AG04450 (cell line): ENCODE data around the gene OVAAL. TPM values are rescaled to one million over a fixed set of nuclear protein-coding genes. Genes with fewer than 3 reads are reported as not detected.
A peak's percentile ranks its signal among the peaks of the same experiment; 100 is the strongest.

Experiments used
- CTCF ChIA-PET: fragments of 300-600, 350-600 bp; formaldehyde crosslinking; extraction: SDS; loops from one replicate; lab custom pipeline; 2022; ENCODE audit warnings: antibody characterized with exemption, inconsistent platforms; lab: Charles Lee
- POLR2A ChIA-PET: fragments of 350-600 bp; formaldehyde crosslinking; extraction: SDS; loops from one replicate; lab custom pipeline; 2021; ENCODE audit warnings: antibody characterized with exemption, inconsistent platforms; lab: Yijun Ruan, JAX
- DNase-seq: peaks from one replicate; pipeline ENCODE4 v3.0.0-alpha.2; 2011; ENCODE audit warnings: low read depth, low spot score
- H3K27ac ChIP-seq: one replicate; pipeline ENCODE4 v1.5.1; 2012; ENCODE audit warnings: low read depth, low read length, control low read depth
- H3K27me3 ChIP-seq: one replicate; pipeline ENCODE4 v1.6.0; 2012; ENCODE audit warnings: low read length; ENCODE audit not compliant: control insufficient read depth, insufficient read depth
- H3K4me3 ChIP-seq: 2 replicates; pipeline ENCODE4 v1.5.1; 2011; ENCODE audit warnings: mild to moderate bottlenecking, low read depth, low read length, control low read depth
- H3K9me3 ChIP-seq: 2 replicates; pipeline ENCODE4 v1.5.1; 2012; ENCODE audit warnings: low read length; ENCODE audit not compliant: control insufficient read depth, insufficient read depth
- polyA plus RNA-seq: library from polyadenylated mRNA; depleted of rRNA; stranded (reverse); fragments of >200 nt; gene quantifications from 2 replicates; pipeline ENCODE4 v1.2.3, GENCODE V29; 2011
- TF ChIP-seq, protein P1 (sequence below): IDR thresholded peaks from 2 replicates; pipeline ENCODE4 v1.5.1; 2011; ENCODE audit warnings: low read depth, low read length, control low read depth, inconsistent platforms

OVAAL gene
- polyA plus RNA-seq, 1 experiment = not detected

DNA sequence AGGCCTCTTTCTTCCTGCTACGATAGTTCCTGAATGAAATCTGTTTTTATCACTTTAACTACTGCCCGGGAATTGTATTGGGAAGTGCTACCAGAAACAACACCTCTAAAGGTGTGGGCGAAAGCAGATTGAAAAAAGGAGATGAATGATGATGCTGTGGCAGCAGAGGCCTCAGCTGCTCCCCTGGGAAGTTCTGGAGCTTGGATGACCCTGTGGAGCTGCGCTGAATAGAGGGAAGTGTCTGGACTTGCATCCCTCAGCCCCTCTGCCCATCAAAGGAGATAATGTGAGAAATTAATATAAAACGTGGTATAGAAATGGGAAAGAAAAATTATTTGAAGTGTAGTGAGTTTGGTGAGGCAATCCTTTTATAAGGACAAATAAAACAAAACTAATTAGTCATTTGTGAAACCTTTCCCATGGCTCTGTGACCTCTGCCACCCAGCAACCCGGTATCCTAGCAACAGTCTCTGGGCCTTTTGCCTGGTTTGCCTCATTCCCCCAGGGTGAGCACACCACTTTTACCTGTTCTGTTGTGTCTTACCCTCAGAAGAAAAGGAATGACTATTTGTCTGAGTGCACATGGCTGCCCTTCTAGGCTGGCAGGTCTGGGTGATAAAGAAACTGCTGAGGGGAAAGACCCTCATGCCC is 21.3 kb downstream of the OVAAL start:
- H3K27me3 ChIP-seq = no peaks in the 10 kb centered on the region
- CTCF ChIA-PET = no interaction called here
- no peak for DNase-seq
- TF ChIP-seq, protein P1, sequence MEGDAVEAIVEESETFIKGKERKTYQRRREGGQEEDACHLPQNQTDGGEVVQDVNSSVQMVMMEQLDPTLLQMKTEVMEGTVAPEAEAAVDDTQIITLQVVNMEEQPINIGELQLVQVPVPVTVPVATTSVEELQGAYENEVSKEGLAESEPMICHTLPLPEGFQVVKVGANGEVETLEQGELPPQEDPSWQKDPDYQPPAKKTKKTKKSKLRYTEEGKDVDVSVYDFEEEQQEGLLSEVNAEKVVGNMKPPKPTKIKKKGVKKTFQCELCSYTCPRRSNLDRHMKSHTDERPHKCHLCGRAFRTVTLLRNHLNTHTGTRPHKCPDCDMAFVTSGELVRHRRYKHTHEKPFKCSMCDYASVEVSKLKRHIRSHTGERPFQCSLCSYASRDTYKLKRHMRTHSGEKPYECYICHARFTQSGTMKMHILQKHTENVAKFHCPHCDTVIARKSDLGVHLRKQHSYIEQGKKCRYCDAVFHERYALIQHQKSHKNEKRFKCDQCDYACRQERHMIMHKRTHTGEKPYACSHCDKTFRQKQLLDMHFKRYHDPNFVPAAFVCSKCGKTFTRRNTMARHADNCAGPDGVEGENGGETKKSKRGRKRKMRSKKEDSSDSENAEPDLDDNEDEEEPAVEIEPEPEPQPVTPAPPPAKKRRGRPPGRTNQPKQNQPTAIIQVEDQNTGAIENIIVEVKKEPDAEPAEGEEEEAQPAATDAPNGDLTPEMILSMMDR = no peak
- POLR2A ChIA-PET = no interaction called here
- H3K9me3 ChIP-seq = no peaks in the 10 kb centered on the region; the same call in none of the 2 replicates
- no peak overlapping the region for H3K4me3 ChIP-seq
- H3K27ac ChIP-seq = no peak overlapping the region

DNA sequence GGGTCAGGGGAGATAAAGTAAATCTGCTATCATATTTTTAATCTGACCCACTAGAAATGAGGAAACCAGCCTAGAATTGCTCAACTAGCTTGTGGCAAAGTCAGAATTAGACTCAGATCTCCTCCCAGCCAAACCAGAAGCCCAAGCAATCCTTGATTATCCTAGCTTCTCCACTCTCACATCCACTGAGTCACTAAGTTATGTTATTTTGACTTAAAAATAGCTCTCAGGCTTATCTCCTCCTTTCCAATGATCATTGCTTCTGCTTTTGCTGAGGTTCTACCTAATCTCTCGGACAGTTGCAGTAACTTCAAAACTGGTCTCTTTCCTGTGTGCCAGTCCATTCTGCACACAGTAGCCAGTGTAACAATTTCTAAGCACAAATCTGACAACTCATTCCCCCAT is 22.9 kb downstream of the OVAAL start:
- no peaks in the 10 kb centered on the region; the same call in none of the 2 replicates for H3K9me3 ChIP-seq
- ChIA-PET POLR2A (no interaction called here), CTCF (interaction anchor here (0.6 kb wide), 1 partner anchor 49 kb away, joined by 5 read pairs; no protein-coding TSS in a partner anchor)
- TF ChIP-seq, protein P1 = no peak
- H3K27me3 ChIP-seq = no peaks in the 10 kb centered on the region
- H3K27ac ChIP-seq = no peak overlapping the region
- peak; percentile 20 for DNase-seq
- no peak overlapping the region for H3K4me3 ChIP-seq

DNA sequence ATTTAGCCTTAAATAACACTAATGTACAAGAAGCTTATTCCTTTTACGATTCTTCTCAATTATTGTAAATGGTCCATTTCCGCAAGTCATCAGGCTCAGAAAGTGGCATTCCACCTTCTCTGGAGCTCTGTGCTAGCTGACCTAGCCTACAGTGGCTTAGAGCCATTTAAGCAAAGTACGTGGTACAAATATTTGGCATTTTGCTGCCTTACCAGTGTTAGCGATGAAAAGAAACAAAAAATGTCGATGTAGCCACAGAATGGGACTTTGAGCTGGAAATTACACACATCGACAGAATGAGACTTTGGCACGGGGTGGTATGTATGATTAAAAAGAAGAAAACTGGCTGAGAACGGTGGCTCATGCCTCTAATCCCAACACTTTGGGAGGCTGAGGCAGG is 26.1 kb downstream of the OVAAL start:
- Histone ChIP-seq H3K27me3 (no peaks in the 10 kb centered on the region), H3K4me3 (no peak overlapping the region), H3K9me3 (peaks cover 5% of the 10 kb centered on the region), H3K27ac (peak overlapping the region; percentile 82)
- ChIA-PET POLR2A (interaction anchor here (1.4 kb wide), 1 partner anchor 26 kb away, joined by 3 read pairs; no protein-coding TSS in a partner anchor), CTCF (interaction anchor here (1.1 kb wide), 1 partner anchor 51 kb away, joined by 4 read pairs; no protein-coding TSS in a partner anchor)
- no peak for DNase-seq
- TF ChIP-seq, protein P1 = no peak

DNA sequence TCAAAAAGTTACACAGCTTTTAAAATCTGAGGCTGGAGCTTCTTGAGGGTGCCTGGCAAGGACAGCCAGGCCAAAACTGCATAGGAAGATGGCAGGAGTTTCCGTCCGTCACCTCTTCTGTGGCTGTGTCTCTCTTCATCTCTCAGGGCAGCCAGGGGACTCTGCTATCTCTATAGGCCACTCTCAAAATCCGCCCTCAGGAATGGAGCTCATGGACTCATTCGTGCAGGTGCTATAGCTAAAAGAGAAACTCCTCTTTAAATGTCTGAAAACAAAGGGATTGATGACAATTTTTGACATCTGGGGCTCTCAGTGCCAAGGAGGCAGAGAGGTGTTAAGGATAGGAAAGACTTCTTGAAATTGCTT is 27.2 kb downstream of the OVAAL start:
- TF ChIP-seq, protein P1 = no peak
- no peak for DNase-seq
- CTCF ChIA-PET = interaction anchor here (0.6 to 1.4 kb wide), 3 partner anchors 9 to 103 kb away, joined by 3 to 10 read pairs (median 3); no protein-coding TSS in a partner anchor
- no peaks in the 10 kb centered on the region for H3K27me3 ChIP-seq
- POLR2A ChIA-PET = interaction anchor here (1.4 kb wide), 1 partner anchor 25 kb away, joined by 3 read pairs; no protein-coding TSS in a partner anchor
- H3K27ac ChIP-seq = peak overlapping the region; percentile 82
- peaks cover 5% of the 10 kb centered on the region for H3K9me3 ChIP-seq
- no peak overlapping the region for H3K4me3 ChIP-seq

DNA sequence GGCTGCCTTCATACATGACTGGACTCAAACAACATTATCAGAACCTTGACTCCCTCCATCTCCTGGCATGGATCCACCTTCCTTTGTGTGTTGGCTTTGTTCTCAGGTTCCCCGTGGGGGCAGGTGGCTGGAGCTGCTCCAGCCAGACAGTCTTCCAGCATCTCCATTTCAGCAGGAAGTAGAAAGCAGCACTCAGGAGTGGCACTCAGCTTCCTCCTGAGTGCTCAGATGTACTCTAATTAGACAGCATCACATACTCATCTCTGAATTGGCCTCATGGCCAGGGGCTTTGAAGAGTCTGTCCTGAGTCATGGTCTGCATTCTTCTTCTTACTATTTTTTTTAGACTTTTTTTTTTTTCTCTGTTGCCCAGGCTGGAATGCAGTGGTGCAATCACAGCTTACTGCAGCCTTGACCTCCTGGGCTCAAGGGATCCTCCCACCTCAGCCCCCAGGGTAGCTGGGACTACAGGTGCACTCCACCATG is 27.9 kb downstream of the OVAAL start:
- POLR2A ChIA-PET = interaction anchor here (0.6 to 0.7 kb wide), 2 partner anchors 12 to 341 kb away, joined by 3 to 4 read pairs; no protein-coding TSS in a partner anchor
- no peaks in the 10 kb centered on the region for H3K27me3 ChIP-seq
- DNase-seq = peak; percentile 41
- TF ChIP-seq, protein P1 = no peak
- no peak overlapping the region for H3K4me3 ChIP-seq
- CTCF ChIA-PET = interaction anchor here (1.4 kb wide), 2 partner anchors 10 to 104 kb away, joined by 3 read pairs; no protein-coding TSS in a partner anchor
- H3K9me3 ChIP-seq = peaks cover 5% of the 10 kb centered on the region
- peak overlapping the region; percentile 35 for H3K27ac ChIP-seq
